Measurements from ENCODE around the gene ASCC3.
"Not testable (repeated sequence)": the region's sequence is repeated elsewhere in the genome, so short reads cannot be mapped to it uniquely, and the experiment has no call there.

Gene ASCC3

DNA sequence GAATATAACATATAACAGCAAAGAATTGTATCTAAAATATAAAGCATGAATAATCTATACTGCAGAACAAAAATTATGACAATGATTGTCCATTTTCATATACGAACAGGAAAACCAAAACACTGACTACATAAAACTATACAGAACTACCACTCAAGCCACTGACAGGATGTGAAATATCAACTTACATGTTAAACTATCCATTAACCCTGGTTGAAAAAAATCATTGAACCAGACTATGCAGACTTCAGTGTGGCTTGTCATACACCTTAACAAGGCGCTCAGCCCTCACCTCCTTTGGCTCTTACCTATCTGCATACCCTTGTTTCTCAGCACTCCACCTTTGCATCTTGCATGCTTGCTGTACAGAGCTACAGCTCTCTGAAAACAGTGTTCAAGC is 34.9 kb downstream of the ASCC3 start:
- Histone ChIP-seq H3K9me3 (no peaks in the 10 kb centered on the region), H3K4me3 (ENCODE audit: low read depth in 1 of 2, low read length in 1 of 2) (no peak overlapping the region), H3K27ac (no peak overlapping the region), H3K27me3 (no peaks in the 10 kb centered on the region), H3K4me1 (ENCODE audit: control insufficient read depth in 1 of 2, insufficient read depth in 1 of 2, low read depth in 1 of 2, low read length in 1 of 2) (no peaks in the 10 kb centered on the region), H3K36me3 (no peaks in the 10 kb centered on the region)
- TF ChIP-seq, protein P1, sequence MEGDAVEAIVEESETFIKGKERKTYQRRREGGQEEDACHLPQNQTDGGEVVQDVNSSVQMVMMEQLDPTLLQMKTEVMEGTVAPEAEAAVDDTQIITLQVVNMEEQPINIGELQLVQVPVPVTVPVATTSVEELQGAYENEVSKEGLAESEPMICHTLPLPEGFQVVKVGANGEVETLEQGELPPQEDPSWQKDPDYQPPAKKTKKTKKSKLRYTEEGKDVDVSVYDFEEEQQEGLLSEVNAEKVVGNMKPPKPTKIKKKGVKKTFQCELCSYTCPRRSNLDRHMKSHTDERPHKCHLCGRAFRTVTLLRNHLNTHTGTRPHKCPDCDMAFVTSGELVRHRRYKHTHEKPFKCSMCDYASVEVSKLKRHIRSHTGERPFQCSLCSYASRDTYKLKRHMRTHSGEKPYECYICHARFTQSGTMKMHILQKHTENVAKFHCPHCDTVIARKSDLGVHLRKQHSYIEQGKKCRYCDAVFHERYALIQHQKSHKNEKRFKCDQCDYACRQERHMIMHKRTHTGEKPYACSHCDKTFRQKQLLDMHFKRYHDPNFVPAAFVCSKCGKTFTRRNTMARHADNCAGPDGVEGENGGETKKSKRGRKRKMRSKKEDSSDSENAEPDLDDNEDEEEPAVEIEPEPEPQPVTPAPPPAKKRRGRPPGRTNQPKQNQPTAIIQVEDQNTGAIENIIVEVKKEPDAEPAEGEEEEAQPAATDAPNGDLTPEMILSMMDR (IDR thresholded peaks at IDR 0.05) = no peak

DNA sequence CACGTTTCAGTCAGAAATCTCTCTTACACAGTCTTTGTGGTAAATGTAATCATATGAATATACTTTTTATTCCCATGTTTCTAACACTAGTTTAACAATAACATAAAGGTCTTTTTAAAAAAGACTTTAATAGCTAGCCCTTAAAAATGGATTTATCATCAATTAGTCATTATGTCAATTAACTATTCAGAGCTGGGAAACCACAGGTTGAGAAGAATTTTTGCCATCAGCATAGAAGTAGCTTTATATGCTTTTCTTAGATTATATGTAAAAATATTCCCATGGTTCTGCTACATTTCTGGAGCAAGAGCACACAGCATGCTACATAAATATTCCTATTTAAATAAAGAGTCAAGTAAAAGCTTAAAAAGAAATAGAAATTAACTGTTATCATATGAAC is 35.5 kb downstream of the ASCC3 start:
- no peaks in the 10 kb centered on the region for H3K4me1 ChIP-seq (ENCODE audit: control insufficient read depth in 1 of 2, insufficient read depth in 1 of 2, low read depth in 1 of 2, low read length in 1 of 2)
- H3K27ac ChIP-seq = no peak overlapping the region
- TF ChIP-seq, protein P1 (IDR thresholded peaks at IDR 0.05) = no peak
- no peaks in the 10 kb centered on the region for H3K27me3 ChIP-seq
- H3K36me3 ChIP-seq = no peaks in the 10 kb centered on the region
- H3K9me3 ChIP-seq = no peaks in the 10 kb centered on the region
- no peak overlapping the region for H3K4me3 ChIP-seq (ENCODE audit: low read depth in 1 of 2, low read length in 1 of 2)

DNA sequence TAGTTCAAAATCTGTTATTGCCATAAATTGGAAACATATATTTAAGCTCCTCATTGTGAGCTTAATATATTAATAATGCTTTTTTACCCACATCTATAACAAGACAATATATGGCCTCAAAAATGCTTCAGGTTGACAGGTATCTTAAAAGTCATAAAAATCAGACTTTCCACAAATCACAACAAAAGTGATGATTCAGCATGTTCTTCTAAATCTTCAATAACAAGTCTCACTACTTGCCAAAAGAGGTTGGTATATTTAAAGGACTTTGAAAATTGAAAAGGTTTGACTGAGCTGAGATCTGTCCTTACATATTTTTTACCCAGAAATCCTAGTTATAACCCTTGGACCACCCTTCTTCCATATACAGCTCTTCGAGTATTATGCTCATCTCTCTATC is 41.7 kb downstream of the ASCC3 start:
- no peak overlapping the region for H3K27ac ChIP-seq
- no peak overlapping the region for H3K4me3 ChIP-seq (ENCODE audit: low read depth in 1 of 2, low read length in 1 of 2)
- H3K9me3 ChIP-seq = no peaks in the 10 kb centered on the region
- H3K4me1 ChIP-seq (ENCODE audit: control insufficient read depth in 1 of 2, insufficient read depth in 1 of 2, low read depth in 1 of 2, low read length in 1 of 2) = no peaks in the 10 kb centered on the region
- TF ChIP-seq, protein P1 (IDR thresholded peaks at IDR 0.05) = no peak
- no peaks in the 10 kb centered on the region for H3K36me3 ChIP-seq
- H3K27me3 ChIP-seq = no peaks in the 10 kb centered on the region

DNA sequence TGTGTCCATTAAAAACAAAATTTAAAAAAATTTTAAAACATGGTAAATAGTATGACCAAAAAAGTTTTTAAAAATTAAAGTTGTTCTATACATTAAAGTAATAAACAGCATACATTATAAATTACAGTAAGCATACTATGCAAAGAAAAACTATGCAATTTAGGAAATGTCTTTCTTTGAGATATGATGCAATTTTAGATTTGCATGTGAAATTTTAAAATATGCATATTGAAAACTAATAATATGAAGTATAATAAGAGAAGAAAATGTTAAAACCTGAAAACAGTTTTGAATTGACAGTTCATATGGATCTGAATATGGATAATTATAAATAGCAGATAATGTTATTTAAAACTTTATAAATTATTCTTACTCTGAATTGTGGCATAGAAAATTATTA is 43.1 kb downstream of the ASCC3 start:
- TF ChIP-seq, protein P1 (IDR thresholded peaks at IDR 0.05) = no peak
- H3K4me1 ChIP-seq (ENCODE audit: control insufficient read depth in 1 of 2, insufficient read depth in 1 of 2, low read depth in 1 of 2, low read length in 1 of 2) = no peaks in the 10 kb centered on the region
- H3K36me3 ChIP-seq = no peaks in the 10 kb centered on the region
- H3K4me3 ChIP-seq (ENCODE audit: low read depth in 1 of 2, low read length in 1 of 2) = no peak overlapping the region
- H3K27ac ChIP-seq = no peak overlapping the region
- no peaks in the 10 kb centered on the region for H3K9me3 ChIP-seq
- no peaks in the 10 kb centered on the region for H3K27me3 ChIP-seq

DNA sequence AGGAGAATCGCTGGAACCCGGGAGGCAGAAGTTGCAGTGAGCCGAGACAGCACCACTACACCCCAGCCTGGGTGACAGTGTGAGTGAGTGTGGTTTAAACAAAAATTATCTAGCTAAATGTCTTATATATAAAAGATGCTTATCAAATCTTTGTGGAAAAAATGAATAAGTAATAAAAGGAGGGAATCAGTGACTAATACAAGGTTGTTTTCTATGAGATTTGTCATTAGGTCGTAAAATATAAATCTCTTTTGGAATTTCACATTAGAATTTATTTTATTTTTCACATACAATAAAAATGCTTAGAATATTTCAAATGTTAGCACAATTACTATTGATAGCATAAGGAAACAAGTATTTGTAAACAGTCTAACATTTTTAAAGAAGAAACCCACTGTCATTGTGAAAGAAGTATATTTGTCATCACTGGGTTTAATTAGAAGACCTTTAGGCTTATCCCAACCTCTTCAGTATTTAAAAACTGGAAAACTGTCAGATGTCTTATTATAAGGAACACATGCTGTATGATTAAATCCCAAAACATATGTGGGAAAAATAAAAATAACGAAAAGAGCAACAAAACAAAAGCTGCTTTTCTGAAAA is 47.1 kb downstream of the ASCC3 start:
- H3K27ac ChIP-seq = no peak overlapping the region
- no peaks in the 10 kb centered on the region for H3K4me1 ChIP-seq (ENCODE audit: control insufficient read depth in 1 of 2, insufficient read depth in 1 of 2, low read depth in 1 of 2, low read length in 1 of 2)
- no peaks in the 10 kb centered on the region for H3K9me3 ChIP-seq
- no peak overlapping the region for H3K4me3 ChIP-seq (ENCODE audit: low read depth in 1 of 2, low read length in 1 of 2)
- H3K36me3 ChIP-seq = no peaks in the 10 kb centered on the region
- TF ChIP-seq, protein P1 (IDR thresholded peaks at IDR 0.05) = no peak
- no peaks in the 10 kb centered on the region for H3K27me3 ChIP-seq

DNA sequence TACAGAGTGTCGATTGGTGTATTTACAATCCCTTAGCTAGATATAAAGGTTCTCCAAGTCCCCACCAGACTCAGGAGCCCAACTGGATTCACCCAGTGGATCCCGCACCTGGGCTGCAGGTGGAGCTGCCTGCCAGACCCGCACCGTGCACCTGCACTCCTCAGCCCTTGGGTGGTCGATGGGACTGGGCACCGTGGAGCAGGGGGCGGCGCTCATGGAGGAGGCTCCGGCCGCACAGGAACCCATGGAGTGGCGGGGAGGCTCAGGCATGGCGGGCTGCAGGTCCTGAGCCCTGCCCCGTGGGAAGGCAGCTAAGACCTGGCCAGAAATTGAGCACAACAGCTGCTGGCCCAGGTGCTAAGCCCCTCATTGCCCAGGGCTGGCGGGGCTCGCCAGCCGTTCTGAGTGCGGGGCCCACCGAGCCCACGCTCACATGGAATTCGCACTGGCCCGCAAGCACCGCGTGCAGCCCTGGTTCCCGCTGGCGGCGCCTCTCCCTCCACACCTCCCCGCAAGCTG is 52.0 kb downstream of the ASCC3 start:
- not testable (repeated sequence) for H3K9me3 ChIP-seq; H3K27me3 ChIP-seq; H3K36me3 ChIP-seq; H3K27ac ChIP-seq; H3K4me3 ChIP-seq (ENCODE audit: low read depth in 1 of 2, low read length in 1 of 2); H3K4me1 ChIP-seq (ENCODE audit: control insufficient read depth in 1 of 2, insufficient read depth in 1 of 2, low read depth in 1 of 2, low read length in 1 of 2)
